HT1080 (cell line): ENCODE data around the gene MACC1. TPM values are rescaled to one million over a fixed set of nuclear protein-coding genes. Genes with fewer than 3 reads are reported as not detected.
A peak's percentile ranks its signal among the peaks of the same experiment; 100 is the strongest.
"Not testable (repeated sequence)": the region's sequence is repeated elsewhere in the genome, so short reads cannot be mapped to it uniquely, and the experiment has no call there.

Experiments used
- DNase-seq: peaks from one replicate; pipeline ENCODE4 v3.0.0-alpha.2; 2015; ENCODE audit warnings: low read depth
- total RNA-seq: library from RNA; depleted of rRNA; stranded (reverse); fragments of >200 nt; shearing (Covaris generic); gene quantifications from 2 replicates; pipeline ENCODE4 v1.2.3, GENCODE V29; 2014

MACC1 gene
- total RNA-seq, 1 experiment from 2014 or later = not detected

DNA sequence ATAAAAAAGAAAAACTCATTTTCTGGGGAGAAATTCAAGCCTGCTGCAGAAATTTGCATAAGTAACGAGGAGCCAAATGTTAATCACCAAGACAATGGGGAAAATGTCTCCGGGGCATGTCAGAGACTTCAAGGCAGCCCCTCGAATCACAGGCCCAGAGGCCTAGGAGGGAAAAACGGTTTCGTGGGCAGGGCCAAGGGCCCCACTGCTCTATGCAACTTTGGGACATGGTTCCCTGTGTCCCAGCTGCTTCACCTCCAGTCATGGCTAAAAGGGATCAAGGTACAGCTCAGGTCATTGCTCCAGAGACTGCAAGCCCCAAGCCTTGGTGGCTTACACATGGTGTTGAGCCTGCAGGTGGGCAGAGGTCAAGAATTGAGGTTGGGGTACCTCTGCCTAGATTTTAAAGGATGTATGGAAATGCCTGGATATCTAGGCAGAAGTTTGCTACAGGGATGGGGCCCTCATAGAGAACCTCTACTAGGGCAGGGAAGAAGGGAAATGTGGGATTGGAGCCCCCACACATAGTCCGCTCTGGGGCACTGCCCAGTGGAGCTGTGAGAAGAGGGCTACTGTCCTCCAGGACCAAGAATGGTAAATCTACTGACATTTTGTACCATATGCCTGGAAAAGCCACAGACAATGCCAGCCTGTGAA lies 8.4 kb downstream of the MACC1 start:
- DNase-seq = no peak

DNA sequence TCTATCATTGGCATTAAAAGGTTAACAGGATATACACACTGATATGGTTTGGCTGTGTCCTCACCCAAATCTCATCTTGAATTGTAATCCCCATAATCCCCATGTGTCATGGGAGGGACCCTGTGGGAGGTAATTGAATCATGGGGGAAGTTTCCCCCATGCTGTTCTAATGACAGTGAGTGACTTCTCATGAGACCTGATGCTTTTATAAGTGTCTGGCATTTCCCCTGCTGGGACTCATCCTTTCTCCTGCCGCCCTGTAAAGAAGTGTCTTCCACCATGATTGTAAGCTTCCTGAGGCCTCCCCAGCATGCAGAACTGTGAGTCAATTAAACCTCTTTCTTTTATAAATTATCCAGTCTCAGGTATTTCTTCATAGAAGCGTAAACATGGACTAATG lies 9.4 kb downstream of the MACC1 start:
- not testable (repeated sequence) for DNase-seq

GRCh38 chr7:20206104-20206896 lies 10.9 kb downstream of the MACC1 start:
- DNase-seq = no peak

DNA sequence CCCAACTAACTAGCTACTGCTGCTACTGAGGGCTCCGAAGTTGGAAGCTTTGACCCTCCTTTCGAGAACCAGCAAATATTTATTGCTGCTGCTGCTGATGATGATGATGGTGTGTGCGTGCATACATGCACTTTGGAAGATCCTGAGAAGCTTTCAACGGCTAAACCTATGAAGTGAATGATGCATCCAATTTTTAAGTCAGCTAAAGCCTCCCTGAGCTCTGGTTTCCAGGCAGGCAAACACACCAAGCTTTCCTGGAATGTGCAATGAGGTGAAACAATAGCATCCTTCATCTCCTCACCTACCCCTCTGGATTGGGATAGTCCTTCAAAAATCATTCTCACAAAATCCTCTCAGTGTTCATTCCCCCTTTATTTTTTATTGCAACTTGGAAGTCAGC lies 13.9 kb downstream of the MACC1 start:
- DNase-seq = no peak

DNA sequence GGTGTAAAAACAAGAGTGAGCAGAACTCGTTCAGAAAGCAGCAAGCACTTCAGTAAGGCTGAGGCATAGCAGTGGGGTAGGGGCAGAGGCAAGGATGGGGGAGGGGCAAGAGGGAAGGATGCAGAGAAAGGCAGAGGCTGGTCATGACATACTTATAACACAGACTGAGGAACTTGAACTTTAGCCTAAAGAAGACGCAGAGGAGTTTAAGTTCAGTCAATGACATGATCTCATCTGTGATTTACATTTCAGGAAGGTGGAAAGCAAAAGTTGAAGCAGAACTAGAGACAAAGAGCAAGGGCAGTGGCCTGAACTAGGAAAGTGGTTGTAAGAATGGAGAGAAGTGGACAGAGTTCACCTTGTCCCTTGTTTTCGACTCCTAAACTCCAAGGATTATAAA lies 15.8 kb downstream of the MACC1 start:
- DNase-seq = no peak

- no peak for DNase-seq
Observed at GRCh38 chr7:20200971-20201370, 16.2 kb downstream of the MACC1 start.

- DNase-seq = no peak
Observed at GRCh38 chr7:20200361-20200760, 16.8 kb downstream of the MACC1 start.

DNA sequence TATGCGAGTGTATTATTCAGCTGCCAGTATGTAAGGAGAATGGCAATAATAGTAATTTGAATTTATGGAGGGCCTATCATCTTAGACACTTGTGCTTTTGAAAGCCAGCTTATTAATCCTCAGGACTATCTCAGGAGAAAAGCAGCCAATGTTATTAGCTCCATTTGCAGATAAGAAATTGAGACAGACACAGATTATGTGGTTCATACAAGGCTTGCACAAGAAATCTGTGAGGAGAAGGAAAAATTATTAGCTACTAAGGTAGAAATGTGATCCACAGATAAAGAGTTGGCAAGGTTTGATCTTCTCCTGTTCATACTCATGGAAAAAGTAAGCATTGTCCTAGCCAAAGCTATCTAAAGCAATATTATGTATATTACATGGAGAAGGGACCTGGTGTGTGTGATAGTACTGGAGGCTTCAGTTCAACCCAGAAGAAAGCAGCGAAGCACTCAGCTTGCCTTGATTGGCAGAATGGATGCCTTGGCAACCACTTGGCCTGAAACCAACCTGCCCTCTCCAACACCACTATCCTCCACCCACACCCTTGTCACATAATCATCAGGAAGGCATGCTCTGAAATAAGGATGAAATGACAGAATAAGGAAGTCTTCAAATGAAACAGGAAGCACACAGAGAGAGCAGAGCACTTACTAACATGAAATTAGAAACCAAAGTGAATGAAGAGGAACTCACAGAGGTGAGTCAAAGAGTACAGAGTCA lies 18.0 kb downstream of the MACC1 start:
- peak; percentile 95 for DNase-seq

- DNase-seq = no peak
Observed at GRCh38 chr7:20198260-20198659, 18.9 kb downstream of the MACC1 start.

- no peak for DNase-seq
Observed at GRCh38 chr7:20197837-20198236, 19.3 kb downstream of the MACC1 start.

DNA sequence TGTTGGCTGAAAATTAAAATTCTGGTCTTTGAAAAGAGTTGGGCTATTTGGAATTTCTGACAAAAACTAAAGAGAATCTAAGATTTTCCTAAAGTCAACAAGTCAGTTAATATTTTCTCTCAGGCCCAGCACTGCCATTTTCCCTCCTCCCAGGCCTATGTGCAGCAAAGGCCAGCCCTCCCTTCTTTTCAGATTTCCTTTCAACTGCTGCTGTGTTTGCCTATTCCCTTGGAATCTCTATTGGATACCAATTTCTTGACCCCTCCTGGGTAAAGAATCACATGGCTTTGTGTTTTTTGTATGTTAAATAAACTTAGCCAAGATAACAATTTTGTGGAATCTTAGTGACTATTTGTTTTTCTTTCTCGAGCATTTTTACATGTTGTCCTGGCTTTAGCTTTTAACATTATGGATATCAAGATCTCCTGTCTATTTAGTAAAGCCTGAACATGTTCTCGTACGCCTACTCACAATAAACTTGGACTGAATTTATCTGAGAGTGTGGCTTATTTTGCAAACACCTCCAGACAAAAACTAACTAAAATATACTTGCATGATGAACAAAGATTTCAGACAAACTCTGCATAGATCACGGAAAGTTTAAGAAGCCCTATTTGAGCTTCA lies 19.9 kb downstream of the MACC1 start:
- no peak for DNase-seq

DNA sequence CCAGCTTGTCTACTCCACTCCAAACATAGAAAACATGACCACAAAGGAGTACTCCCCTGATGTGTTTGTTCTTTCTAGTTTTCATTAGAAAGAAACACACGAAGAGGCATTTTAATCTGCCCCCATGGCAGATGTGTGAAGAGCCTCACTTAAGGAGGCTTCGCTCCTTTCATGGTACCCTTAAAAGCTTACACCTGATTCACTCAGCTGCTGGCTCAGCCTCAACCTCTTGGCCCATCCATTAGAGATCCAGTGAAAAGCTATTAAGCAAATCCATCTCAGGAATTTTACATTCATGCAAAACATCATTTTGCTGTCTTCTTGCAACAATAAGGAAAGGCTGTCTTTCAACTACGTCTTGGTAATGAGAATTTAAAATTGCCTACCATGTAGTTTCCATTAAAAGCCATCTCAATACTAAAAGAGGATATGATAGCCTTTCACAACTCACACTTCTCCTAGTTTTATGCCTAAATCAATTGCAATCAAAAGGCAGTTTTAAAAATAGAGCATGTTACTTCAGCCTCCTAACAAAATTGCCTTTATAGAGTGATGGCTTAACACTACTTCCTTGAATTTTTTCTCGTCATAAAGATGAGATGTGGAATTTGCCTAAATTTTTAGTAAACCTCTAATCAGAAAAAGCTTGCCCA lies 22.7 kb downstream of the MACC1 start:
- DNase-seq = no peak

DNA sequence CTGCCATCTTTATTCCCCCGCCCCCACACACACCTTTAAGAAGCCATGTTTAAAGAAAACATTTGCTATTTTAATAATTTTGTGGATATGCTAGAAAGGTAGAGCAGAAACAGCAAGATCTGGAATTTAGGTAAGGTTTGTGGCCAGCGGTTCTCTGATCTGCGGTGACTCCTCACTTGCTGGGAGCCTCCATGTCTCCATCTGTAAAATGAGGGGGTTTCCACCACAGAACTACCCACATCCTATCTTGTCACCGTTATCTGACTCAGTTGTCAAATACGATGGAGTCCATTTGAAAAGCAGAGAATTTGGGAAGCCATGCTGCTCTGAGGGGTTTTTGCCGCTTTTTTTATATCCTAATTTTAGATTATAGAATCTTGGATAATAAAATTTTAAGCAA lies 23.3 kb downstream of the MACC1 start:
- no peak for DNase-seq

GRCh38 chr7:20193242-20193777 lies 23.9 kb downstream of the MACC1 start:
- no peak for DNase-seq

- DNase-seq = no peak
Observed at GRCh38 chr7:20191391-20191869, 25.8 kb downstream of the MACC1 start.

- DNase-seq = no peak
Observed at GRCh38 chr7:20190560-20191390, 26.4 kb downstream of the MACC1 start.

DNA sequence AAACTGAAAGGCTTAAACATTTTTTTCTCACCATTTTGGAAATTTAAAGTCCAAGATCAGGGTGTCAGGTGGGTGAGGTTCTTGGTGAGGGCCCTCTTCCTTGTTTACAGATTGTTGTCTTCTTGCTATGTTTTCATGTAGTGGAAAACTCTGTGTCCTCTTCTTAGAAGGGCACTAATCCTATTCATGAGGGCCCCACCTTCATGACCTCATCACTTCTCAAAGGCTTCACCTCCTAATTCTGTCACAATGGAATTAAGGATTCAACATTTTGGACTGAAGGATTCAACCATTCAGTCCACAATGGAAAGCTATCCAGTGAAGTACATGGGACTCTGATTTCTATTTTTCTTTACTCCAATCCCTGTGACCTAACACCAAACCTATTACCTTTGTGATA lies 27.3 kb downstream of the MACC1 start:
- DNase-seq = no peak

DNA sequence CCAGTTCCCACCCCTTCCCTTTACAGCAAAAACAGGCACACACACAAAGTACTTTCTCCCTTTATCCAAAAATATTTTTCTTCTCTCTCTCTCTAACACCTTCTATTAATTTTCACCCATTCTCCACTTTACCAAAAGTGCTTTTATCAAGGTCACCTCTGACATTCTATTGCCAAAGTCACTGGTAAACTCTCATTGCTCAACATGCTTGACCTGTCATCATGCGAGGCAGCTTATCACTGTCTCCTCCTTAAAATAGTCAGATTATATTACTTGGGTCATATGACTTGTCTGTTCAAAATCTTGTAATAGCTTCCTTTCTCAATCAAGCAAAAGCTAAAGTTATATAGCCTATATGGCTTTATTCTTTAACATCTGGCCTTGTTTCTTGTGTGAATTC lies 28.6 kb downstream of the MACC1 start:
- no peak for DNase-seq

- not testable (repeated sequence) for DNase-seq
Observed at GRCh38 chr7:20187850-20188249, 29.3 kb downstream of the MACC1 start.

DNA sequence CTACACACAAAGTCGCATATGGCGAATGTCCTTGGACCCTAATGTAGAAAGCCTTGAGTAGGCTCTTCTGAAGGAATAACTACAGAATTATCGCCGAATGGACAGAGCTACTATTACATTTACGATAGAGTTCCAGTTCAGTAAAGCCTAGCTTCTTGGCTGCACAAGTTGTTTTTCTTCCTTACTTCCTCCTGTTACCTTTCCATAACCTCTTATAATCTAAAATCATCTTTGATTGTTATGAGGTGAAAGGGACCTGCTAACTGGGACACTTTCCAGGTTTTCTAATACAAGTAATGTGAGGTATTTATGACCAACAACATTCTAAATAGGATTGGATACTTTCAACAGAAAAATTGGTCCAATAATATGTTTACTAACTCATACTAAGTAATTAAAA lies 31.2 kb downstream of the MACC1 start:
- no peak for DNase-seq
